SK-N-SH treated with all-trans-retinoic acid at 6 μM for 48 hours (cell line): ENCODE results near the gene NLGN3.

Experiments used
- ATAC-seq: fragments of 200-7000 bp; cut with Tn5 transposase; 3 replicates; pipeline ENCODE4 v1.9.1; 2020; ENCODE audit warnings: mild to moderate bottlenecking, moderate library complexity
- ARNTL ChIP-seq: fragments of 450-650 bp; formaldehyde crosslinking; IDR thresholded peaks from 2 replicates; pipeline ENCODE4 v1.5.0; 2020; ENCODE audit warnings: low read depth, mild to moderate bottlenecking, moderate library complexity, borderline replicate concordance
- CSDC2 ChIP-seq: fragments of 250-450 bp; sonication (Bioruptor Pico); IDR thresholded peaks from 2 replicates; pipeline ENCODE4 v1.5.0; 2020; ENCODE audit warnings: mild to moderate bottlenecking, moderate library complexity
- ESRRG ChIP-seq: fragments of 250-450 bp; sonication (Bioruptor Pico); IDR thresholded peaks from 2 replicates; pipeline ENCODE4 v1.6.1; 2021; ENCODE audit warnings: mild to moderate bottlenecking
- GLIS3 ChIP-seq: fragments of 250-450 bp; sonication (Bioruptor Pico); IDR thresholded peaks from 2 replicates; pipeline ENCODE4 v1.5.0; 2020; ENCODE audit warnings: mild to moderate bottlenecking, moderate library complexity
- ISL1 ChIP-seq: fragments of 250-450 bp; sonication (Bioruptor Pico); IDR thresholded peaks from 2 replicates; pipeline ENCODE4 v2.1.2; 2022; ENCODE audit warnings: mild to moderate bottlenecking, moderate library complexity
- OSR1 ChIP-seq: fragments of 250-450 bp; sonication (Bioruptor Pico); IDR thresholded peaks from 2 replicates; pipeline ENCODE4 v1.8.0; 2022; ENCODE audit warnings: moderate library complexity, mild to moderate bottlenecking, inconsistent platforms
- PPARA ChIP-seq: fragments of 250-450 bp; sonication (Bioruptor Pico); IDR thresholded peaks from 2 replicates; pipeline ENCODE4 v1.5.0; 2020; ENCODE audit warnings: mild to moderate bottlenecking, borderline replicate concordance
- RARB ChIP-seq: fragments of 250-450 bp; sonication (Bioruptor Pico); IDR thresholded peaks from 2 replicates; pipeline ENCODE4 v1.8.0; 2021; ENCODE audit warnings: mild to moderate bottlenecking, moderate library complexity
- SNAI2 ChIP-seq: fragments of 250-450 bp; sonication (Bioruptor Pico); IDR thresholded peaks from 2 replicates; pipeline ENCODE4 v1.5.0; 2020; ENCODE audit warnings: mild to moderate bottlenecking, moderate library complexity
- TCF4 ChIP-seq: fragments of 250-450 bp; sonication (Bioruptor Pico); IDR thresholded peaks from 2 replicates; pipeline ENCODE4 v1.8.0; 2021; ENCODE audit warnings: mild to moderate bottlenecking, moderate library complexity, borderline replicate concordance
- TOX ChIP-seq: fragments of 250-450 bp; sonication (Bioruptor Pico); IDR thresholded peaks from 2 replicates; pipeline ENCODE4 v1.8.0; 2021; ENCODE audit warnings: mild to moderate bottlenecking, moderate library complexity, borderline replicate concordance
- ZC3H10 ChIP-seq: fragments of 250-450 bp; sonication (Bioruptor Pico); IDR thresholded peaks from 2 replicates; pipeline ENCODE4 v1.5.1; 2021; ENCODE audit warnings: mild to moderate bottlenecking, moderate library complexity
- ZFP3 ChIP-seq: fragments of 250-450 bp; sonication (Bioruptor Pico); IDR thresholded peaks from 2 replicates; pipeline ENCODE4 v1.5.0; 2020; ENCODE audit warnings: mild to moderate bottlenecking, moderate library complexity
- ZFP30 ChIP-seq: fragments of 450-650 bp; formaldehyde crosslinking; IDR thresholded peaks from 2 replicates; pipeline ENCODE4 v1.5.0; 2022; ENCODE audit warnings: mild to moderate bottlenecking, moderate library complexity
- ZNF565 ChIP-seq: fragments of 450-650 bp; formaldehyde crosslinking; conservative IDR thresholded peaks from 2 replicates; pipeline ENCODE4 v1.5.0; 2020; ENCODE audit warnings: low read depth, mild to moderate bottlenecking, moderate library complexity
- ZNF70 ChIP-seq: fragments of 450-650 bp; formaldehyde crosslinking; IDR thresholded peaks from 2 replicates; pipeline ENCODE4 v1.5.0; 2020; ENCODE audit warnings: mild to moderate bottlenecking, moderate library complexity
- TF ChIP-seq, protein P1 (sequence below): fragments of 250-450 bp; sonication (Bioruptor Pico); IDR thresholded peaks from 2 replicates; pipeline ENCODE4 v1.5.1; 2021; ENCODE audit warnings: mild to moderate bottlenecking, moderate library complexity
- TF ChIP-seq, protein P2 (sequence below): fragments of 250-450 bp; sonication (Bioruptor Pico); IDR thresholded peaks from 2 replicates; pipeline ENCODE4 v1.8.0; 2021; ENCODE audit warnings: low read depth, mild to moderate bottlenecking, moderate library complexity, borderline replicate concordance
- TF ChIP-seq, protein P3 (sequence below): fragments of 250-450 bp; sonication (Bioruptor Pico); IDR thresholded peaks from 2 replicates; pipeline ENCODE4 v1.5.1; 2020; ENCODE audit warnings: low read depth, mild to moderate bottlenecking, moderate library complexity
- TF ChIP-seq, protein P4 (sequence below): fragments of 250-450 bp; sonication (Bioruptor Pico); IDR thresholded peaks from 2 replicates; pipeline ENCODE4 v1.8.0; 2020; ENCODE audit warnings: mild to moderate bottlenecking, moderate library complexity, borderline replicate concordance

NLGN3 gene

DNA sequence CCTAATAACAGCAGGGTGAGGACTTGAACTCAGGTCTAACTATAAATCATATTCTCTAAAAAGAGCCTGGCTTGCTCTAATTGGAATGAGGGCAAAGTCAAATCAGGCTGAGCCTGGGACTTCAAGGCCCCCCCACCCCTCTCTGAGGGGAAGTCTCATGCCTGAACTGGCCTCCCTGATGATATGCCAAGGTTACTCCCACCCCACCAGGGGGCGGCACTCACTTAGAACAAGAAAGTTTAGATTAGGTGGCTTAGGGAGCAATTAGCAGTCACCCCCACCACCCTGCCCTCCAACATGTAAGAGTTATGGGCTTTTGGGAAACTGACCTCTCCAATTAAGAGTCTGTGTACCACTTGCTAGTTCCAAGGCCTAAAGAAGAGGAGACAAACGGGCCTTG is 46.3 kb upstream of the NLGN3 start:
- TF ChIP-seq ARNTL, result no peak
- no peak for TF ChIP-seq ISL1 (CRISPR knock-in tag)
- TF ChIP-seq, protein P1, sequence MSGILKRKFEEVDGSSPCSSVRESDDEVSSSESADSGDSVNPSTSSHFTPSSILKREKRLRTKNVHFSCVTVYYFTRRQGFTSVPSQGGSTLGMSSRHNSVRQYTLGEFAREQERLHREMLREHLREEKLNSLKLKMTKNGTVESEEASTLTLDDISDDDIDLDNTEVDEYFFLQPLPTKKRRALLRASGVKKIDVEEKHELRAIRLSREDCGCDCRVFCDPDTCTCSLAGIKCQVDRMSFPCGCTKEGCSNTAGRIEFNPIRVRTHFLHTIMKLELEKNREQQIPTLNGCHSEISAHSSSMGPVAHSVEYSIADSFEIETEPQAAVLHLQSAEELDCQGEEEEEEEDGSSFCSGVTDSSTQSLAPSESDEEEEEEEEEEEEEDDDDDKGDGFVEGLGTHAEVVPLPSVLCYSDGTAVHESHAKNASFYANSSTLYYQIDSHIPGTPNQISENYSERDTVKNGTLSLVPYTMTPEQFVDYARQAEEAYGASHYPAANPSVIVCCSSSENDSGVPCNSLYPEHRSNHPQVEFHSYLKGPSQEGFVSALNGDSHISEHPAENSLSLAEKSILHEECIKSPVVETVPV (CRISPR knock-in tag), result no peak
- TF ChIP-seq, protein P2, sequence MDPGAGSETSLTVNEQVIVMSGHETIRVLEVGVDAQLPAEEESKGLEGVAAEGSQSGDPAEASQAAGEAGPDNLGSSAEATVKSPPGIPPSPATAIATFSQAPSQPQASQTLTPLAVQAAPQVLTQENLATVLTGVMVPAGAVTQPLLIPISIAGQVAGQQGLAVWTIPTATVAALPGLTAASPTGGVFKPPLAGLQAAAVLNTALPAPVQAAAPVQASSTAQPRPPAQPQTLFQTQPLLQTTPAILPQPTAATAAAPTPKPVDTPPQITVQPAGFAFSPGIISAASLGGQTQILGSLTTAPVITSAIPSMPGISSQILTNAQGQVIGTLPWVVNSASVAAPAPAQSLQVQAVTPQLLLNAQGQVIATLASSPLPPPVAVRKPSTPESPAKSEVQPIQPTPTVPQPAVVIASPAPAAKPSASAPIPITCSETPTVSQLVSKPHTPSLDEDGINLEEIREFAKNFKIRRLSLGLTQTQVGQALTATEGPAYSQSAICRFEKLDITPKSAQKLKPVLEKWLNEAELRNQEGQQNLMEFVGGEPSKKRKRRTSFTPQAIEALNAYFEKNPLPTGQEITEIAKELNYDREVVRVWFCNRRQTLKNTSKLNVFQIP (CRISPR knock-in tag), result no peak
- no peak for TF ChIP-seq CSDC2 (CRISPR knock-in tag)
- TF ChIP-seq TCF4 (CRISPR knock-in tag), result no peak
- TF ChIP-seq ZFP3 (CRISPR knock-in tag), result no peak
- no peak for TF ChIP-seq ZFP30 (CRISPR knock-in tag)
- no peak for TF ChIP-seq PPARA
- TF ChIP-seq, protein P3, sequence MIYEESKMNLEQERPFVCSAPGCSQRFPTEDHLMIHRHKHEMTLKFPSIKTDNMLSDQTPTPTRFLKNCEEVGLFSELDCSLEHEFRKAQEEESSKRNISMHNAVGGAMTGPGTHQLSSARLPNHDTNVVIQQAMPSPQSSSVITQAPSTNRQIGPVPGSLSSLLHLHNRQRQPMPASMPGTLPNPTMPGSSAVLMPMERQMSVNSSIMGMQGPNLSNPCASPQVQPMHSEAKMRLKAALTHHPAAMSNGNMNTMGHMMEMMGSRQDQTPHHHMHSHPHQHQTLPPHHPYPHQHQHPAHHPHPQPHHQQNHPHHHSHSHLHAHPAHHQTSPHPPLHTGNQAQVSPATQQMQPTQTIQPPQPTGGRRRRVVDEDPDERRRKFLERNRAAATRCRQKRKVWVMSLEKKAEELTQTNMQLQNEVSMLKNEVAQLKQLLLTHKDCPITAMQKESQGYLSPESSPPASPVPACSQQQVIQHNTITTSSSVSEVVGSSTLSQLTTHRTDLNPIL (CRISPR knock-in tag), result no peak
- no peak for TF ChIP-seq ZNF70
- TF ChIP-seq ESRRG (CRISPR knock-in tag), result no peak
- TF ChIP-seq OSR1 (CRISPR knock-in tag), result no peak
- no peak for TF ChIP-seq TOX (CRISPR knock-in tag)
- no peak for TF ChIP-seq ZC3H10 (CRISPR knock-in tag)
- peak; percentile 14; the same call in 1 of the 3 replicates for ATAC-seq

DNA sequence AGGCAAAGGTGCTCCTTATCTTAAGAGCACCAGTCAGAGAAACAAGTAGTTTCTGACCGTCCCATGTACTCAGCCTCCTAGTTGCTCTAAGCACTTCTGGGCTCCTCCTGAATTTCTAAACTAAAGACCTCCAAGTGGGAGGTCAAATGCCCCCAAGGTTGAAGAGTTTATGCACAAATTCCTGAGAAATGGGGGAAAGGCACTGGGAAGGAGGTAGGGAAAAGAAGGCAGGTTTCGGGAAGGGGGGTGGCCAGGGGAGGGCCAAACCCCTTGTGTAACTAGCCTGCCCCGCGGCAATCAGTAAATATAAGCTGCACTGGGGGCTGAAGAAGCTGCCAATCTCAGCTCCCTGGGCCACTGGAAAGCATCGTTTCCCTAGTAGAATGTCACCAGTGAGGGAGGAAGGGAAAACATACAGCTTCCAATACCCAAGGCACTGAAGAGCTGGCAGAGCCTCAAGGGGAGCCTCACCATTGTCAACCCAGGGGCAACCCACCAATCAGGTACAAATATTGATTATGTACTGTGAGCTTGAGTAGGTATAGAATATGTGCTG is 45.6 kb upstream of the NLGN3 start:
- TF ChIP-seq ZFP30 (CRISPR knock-in tag) (no peak), ARNTL (no peak)
- TF ChIP-seq, protein P2 (CRISPR knock-in tag), result no peak
- ATAC-seq, result no peak

DNA sequence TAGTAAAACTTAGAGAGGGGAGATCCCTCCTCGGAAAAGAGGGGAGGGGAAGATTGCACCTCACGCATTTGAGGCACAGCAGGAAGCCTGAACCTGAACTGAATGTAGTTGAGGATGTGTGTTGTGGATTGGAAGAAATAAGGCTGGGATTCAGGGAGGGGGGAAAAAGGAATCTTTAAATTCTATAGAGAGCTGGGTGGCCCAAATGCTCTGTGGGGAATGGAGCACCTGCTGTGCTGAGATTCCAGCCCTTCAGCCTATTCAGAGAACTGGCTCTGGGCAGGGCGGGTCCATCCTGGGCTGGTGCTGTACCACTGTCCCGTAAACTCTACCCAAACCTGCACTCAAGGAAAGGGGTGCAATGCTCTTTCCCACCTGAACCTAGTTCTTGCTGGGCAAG is 44.9 kb upstream of the NLGN3 start:
- no peak for ATAC-seq
- TF ChIP-seq OSR1 (CRISPR knock-in tag), result no peak
- TF ChIP-seq, protein P1 (CRISPR knock-in tag), result no peak
- TF ChIP-seq, protein P3 (CRISPR knock-in tag), result no peak
- TF ChIP-seq TOX (CRISPR knock-in tag), result no peak
- TF ChIP-seq ZNF70, result no peak
- no peak for TF ChIP-seq SNAI2 (CRISPR knock-in tag)
- no peak for TF ChIP-seq GLIS3 (CRISPR knock-in tag)
- TF ChIP-seq RARB, result no peak
- TF ChIP-seq ISL1 (CRISPR knock-in tag), result no peak
- TF ChIP-seq ZFP30 (CRISPR knock-in tag), result no peak
- TF ChIP-seq, protein P4, sequence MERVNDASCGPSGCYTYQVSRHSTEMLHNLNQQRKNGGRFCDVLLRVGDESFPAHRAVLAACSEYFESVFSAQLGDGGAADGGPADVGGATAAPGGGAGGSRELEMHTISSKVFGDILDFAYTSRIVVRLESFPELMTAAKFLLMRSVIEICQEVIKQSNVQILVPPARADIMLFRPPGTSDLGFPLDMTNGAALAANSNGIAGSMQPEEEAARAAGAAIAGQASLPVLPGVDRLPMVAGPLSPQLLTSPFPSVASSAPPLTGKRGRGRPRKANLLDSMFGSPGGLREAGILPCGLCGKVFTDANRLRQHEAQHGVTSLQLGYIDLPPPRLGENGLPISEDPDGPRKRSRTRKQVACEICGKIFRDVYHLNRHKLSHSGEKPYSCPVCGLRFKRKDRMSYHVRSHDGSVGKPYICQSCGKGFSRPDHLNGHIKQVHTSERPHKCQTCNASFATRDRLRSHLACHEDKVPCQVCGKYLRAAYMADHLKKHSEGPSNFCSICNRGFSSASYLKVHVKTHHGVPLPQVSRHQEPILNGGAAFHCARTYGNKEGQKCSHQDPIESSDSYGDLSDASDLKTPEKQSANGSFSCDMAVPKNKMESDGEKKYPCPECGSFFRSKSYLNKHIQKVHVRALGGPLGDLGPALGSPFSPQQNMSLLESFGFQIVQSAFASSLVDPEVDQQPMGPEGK (CRISPR knock-in tag), result no peak
- TF ChIP-seq CSDC2 (CRISPR knock-in tag), result no peak
- no peak for TF ChIP-seq ZNF565 (CRISPR knock-in tag)
